Testis (tissue), 2 donors: ENCODE results near the gene TNFRSF1A.

Source experiments
- POLR2A ChIP-seq: fragments of 450-650 bp; IDR thresholded peaks from one replicate; pipeline ENCODE4 v1.6.1; 2017; ENCODE audit warnings: antibody characterized with exemption, mild to moderate bottlenecking, moderate library complexity
- TF ChIP-seq, protein P1 (sequence below), 3 experiments: fragments of 450-650 bp in 2 of 3; fragments of 200-600 bp in 1 of 3; sonication (generic) in 1 of 3; IDR thresholded peaks; one replicate each; pipeline ENCODE4 v1.5.1; 2016 to 2019; ENCODE audit warnings: antibody characterized with exemption in 3 of 3, mild to moderate bottlenecking in 2 of 3, moderate library complexity in 1 of 3

DNA sequence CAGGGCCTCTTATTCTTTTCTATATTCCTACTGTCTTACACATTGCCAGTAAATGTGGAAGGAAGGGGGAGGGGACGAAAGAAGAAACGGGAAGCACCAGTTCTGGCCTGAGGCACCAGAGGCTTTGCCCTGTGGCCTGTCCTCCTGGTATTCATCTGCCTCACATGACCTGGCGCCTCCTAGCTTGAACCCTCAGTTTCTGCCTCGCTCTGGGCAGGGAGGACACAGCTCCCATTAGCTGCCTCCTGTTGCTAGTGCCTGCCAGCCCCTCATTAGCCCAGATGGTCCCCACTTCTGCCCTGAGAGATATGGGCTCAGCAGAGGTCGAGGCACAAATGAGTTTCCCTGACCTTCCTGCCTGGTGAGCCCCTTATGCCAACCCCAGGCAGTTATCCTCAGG lies 34.3 kb downstream of the TNFRSF1A start:
- TF ChIP-seq, protein P1, sequence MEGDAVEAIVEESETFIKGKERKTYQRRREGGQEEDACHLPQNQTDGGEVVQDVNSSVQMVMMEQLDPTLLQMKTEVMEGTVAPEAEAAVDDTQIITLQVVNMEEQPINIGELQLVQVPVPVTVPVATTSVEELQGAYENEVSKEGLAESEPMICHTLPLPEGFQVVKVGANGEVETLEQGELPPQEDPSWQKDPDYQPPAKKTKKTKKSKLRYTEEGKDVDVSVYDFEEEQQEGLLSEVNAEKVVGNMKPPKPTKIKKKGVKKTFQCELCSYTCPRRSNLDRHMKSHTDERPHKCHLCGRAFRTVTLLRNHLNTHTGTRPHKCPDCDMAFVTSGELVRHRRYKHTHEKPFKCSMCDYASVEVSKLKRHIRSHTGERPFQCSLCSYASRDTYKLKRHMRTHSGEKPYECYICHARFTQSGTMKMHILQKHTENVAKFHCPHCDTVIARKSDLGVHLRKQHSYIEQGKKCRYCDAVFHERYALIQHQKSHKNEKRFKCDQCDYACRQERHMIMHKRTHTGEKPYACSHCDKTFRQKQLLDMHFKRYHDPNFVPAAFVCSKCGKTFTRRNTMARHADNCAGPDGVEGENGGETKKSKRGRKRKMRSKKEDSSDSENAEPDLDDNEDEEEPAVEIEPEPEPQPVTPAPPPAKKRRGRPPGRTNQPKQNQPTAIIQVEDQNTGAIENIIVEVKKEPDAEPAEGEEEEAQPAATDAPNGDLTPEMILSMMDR (IDR thresholded peaks at IDR 0.05): no peak
- TF ChIP-seq POLR2A: no peak
